ENCODE measurements around the gene CAPN11.

GRCh38 chr6:44145839-44146238 is 12.8 kb upstream of the CAPN11 start:
- no peak for TF ChIP-seq CTCF (IDR thresholded peaks at IDR 0.05; ENCODE audit: low read depth, low read length)
- TF ChIP-seq EZH2phosphoT487 (IDR thresholded peaks at IDR 0.05; ENCODE audit: low read depth): no peak

Data from OCI-LY3 (cell line).